ENCODE measurements around the gene CERK. TPM values are rescaled to one million over a fixed set of nuclear protein-coding genes. Genes with fewer than 3 reads are reported as not detected.
A peak's percentile ranks its signal among the peaks of the same experiment; 100 is the strongest.

CERK gene
- total RNA-seq, 4 donors from 2014 or later: 37.4 to 59.9 (median 57.3) TPM

- intact Hi-C loops (cut with DNase I; ENCODE audit: low total_unique reads): no loop called here
- no peaks in the 10 kb centered on the region for H3K9me3 ChIP-seq
- no peak for TF ChIP-seq POLR2A (IDR thresholded peaks at IDR 0.05)
- no peak for TF ChIP-seq CTCF (IDR thresholded peaks at IDR 0.05)
- DNase-seq: no peak
- H3K36me3 ChIP-seq: no peaks in the 10 kb centered on the region
- H3K27ac ChIP-seq: no peak overlapping the region
- H3K27me3 ChIP-seq: no peaks in the 10 kb centered on the region
- peaks cover 0 to 12% of the 10 kb centered on the region in 2 donors for H3K4me1 ChIP-seq
- H3K4me3 ChIP-seq: no peak overlapping the region
Measured at GRCh38 chr22:46654426-46654825, 83.6 kb downstream of the CERK start.

- intact Hi-C loops (cut with DNase I; ENCODE audit: low total_unique reads): no loop called here
- Histone ChIP-seq H3K27ac (no peak overlapping the region), H3K4me3 (no peak overlapping the region), H3K9me3 (no peaks in the 10 kb centered on the region), H3K27me3 (no peaks in the 10 kb centered on the region), H3K36me3 (no peaks in the 10 kb centered on the region), H3K4me1 (peaks cover 0 to 17% of the 10 kb centered on the region in 2 donors)
- DNase-seq: no peak
- no peak for TF ChIP-seq CTCF (IDR thresholded peaks at IDR 0.05)
- TF ChIP-seq POLR2A (IDR thresholded peaks at IDR 0.05): no peak
Measured at GRCh38 chr22:46653596-46653995, 84.5 kb downstream of the CERK start.

- Histone ChIP-seq H3K27ac (peak overlapping the region in 1 of 2 donors; percentile 12), H3K4me3 (peak overlapping the region in 1 of 2 donors; percentile 17), H3K36me3 (no peaks in the 10 kb centered on the region), H3K9me3 (no peaks in the 10 kb centered on the region), H3K4me1 (peaks cover 0 to 17% of the 10 kb centered on the region in 2 donors), H3K27me3 (no peaks in the 10 kb centered on the region)
- DNase-seq: peak in 1 of 2 donors; percentile 37
- TF ChIP-seq POLR2A (IDR thresholded peaks at IDR 0.05): no peak
- no peak for TF ChIP-seq CTCF (IDR thresholded peaks at IDR 0.05)
- intact Hi-C loops (cut with DNase I; ENCODE audit: low total_unique reads): no loop called here
Measured at GRCh38 chr22:46652847-46653331, 85.2 kb downstream of the CERK start.

- H3K9me3 ChIP-seq: no peaks in the 10 kb centered on the region
- TF ChIP-seq CTCF (IDR thresholded peaks at IDR 0.05): no peak
- TF ChIP-seq POLR2A (IDR thresholded peaks at IDR 0.05): no peak
- H3K4me1 ChIP-seq: peaks cover 0 to 17% of the 10 kb centered on the region in 2 donors
- intact Hi-C loops (cut with DNase I; ENCODE audit: low total_unique reads): no loop called here
- H3K27ac ChIP-seq: peak overlapping the region in 1 of 2 donors; percentile 12
- DNase-seq: no peak
- H3K36me3 ChIP-seq: no peaks in the 10 kb centered on the region
- no peaks in the 10 kb centered on the region for H3K27me3 ChIP-seq
- peak overlapping the region in 1 of 2 donors; percentile 17 for H3K4me3 ChIP-seq
Measured at GRCh38 chr22:46652081-46652846, 85.8 kb downstream of the CERK start.

- TF ChIP-seq POLR2A (IDR thresholded peaks at IDR 0.05) (no peak), CTCF (IDR thresholded peaks at IDR 0.05) (no peak)
- Histone ChIP-seq H3K27me3 (no peaks in the 10 kb centered on the region), H3K4me3 (no peak overlapping the region), H3K36me3 (no peaks in the 10 kb centered on the region), H3K4me1 (peaks cover 0 to 17% of the 10 kb centered on the region in 2 donors), H3K27ac (no peak overlapping the region), H3K9me3 (no peaks in the 10 kb centered on the region)
- intact Hi-C loops (cut with DNase I; ENCODE audit: low total_unique reads): no loop called here
- DNase-seq: no peak
Measured at GRCh38 chr22:46651316-46651715, 86.7 kb downstream of the CERK start.
